Renal pelvis (tissue), 4 donors: Measurements from ENCODE around the gene SEC61G. TPM values are rescaled to one million over a fixed set of nuclear protein-coding genes. Genes with fewer than 3 reads are reported as not detected.

Experiments
- DNase-seq: peaks from one replicate; pipeline ENCODE4 v3.0.0-alpha.2; 2013
- polyA plus RNA-seq, 3 donors: library from polyadenylated mRNA; unstranded; fragments of 120-200 nt; gene quantifications; one replicate each; pipeline ENCODE4 v1.2.1, GENCODE V29; 2013; ENCODE audit not compliant: insufficient read length in 3 of 3

Gene SEC61G
- polyA plus RNA-seq, 3 donors = 163 to 183 (median 170) TPM

- DNase-seq = no peak
These were observed 53.6 kb downstream of the SEC61G start for GRCh38 chr7:54705436-54705835.

GRCh38 chr7:54704851-54705250 is 54.2 kb downstream of the SEC61G start:
- no peak for DNase-seq

Other genes with a start within 250 kb of the SEC61G start
- 1 to 10 TPM; 1.8 to 2.7 (median 1.8) TPM for gene VSTM2A, start 216.8 kb downstream of the SEC61G start, polyA plus RNA-seq